NCI-H82 (cell line): ENCODE results near the gene CTNNA3.

Experiments
- DNase-seq: peaks from one replicate; lab custom pipeline; 2025; lab: John Stamatoyannopoulos, UW

Gene CTNNA3

GRCh38 chr10:66819691-66820090 lies 876.3 kb downstream of the CTNNA3 start:
- no peak for DNase-seq

GRCh38 chr10:66813122-66813521 lies 882.9 kb downstream of the CTNNA3 start:
- no peak for DNase-seq

- no peak for DNase-seq
These were observed 884.8 kb downstream of the CTNNA3 start for GRCh38 chr10:66811211-66811610.

- no peak for DNase-seq
These were observed 886.6 kb downstream of the CTNNA3 start for GRCh38 chr10:66809402-66809801.

GRCh38 chr10:66805612-66806011 lies 890.4 kb downstream of the CTNNA3 start:
- DNase-seq = no peak

GRCh38 chr10:66804962-66805361 lies 891.0 kb downstream of the CTNNA3 start:
- no peak for DNase-seq

GRCh38 chr10:66803174-66803573 lies 892.8 kb downstream of the CTNNA3 start:
- DNase-seq = no peak

- DNase-seq = no peak
These were observed 896.5 kb downstream of the CTNNA3 start for GRCh38 chr10:66799474-66799873.

- DNase-seq = no peak
These were observed 900.1 kb downstream of the CTNNA3 start for GRCh38 chr10:66795866-66796265.

- no peak for DNase-seq
These were observed 903.6 kb downstream of the CTNNA3 start for GRCh38 chr10:66792441-66792840.

- no peak for DNase-seq
These were observed 907.6 kb downstream of the CTNNA3 start for GRCh38 chr10:66788178-66788987.

- DNase-seq = no peak
These were observed 909.3 kb downstream of the CTNNA3 start for GRCh38 chr10:66786709-66787108.

- DNase-seq = no peak
These were observed 911.2 kb downstream of the CTNNA3 start for GRCh38 chr10:66784770-66785169.

- DNase-seq = no peak
These were observed 912.7 kb downstream of the CTNNA3 start for GRCh38 chr10:66783316-66783715.

- no peak for DNase-seq
These were observed 913.2 kb downstream of the CTNNA3 start for GRCh38 chr10:66782776-66783175.

GRCh38 chr10:66782144-66782543 lies 913.9 kb downstream of the CTNNA3 start:
- DNase-seq = no peak

GRCh38 chr10:66780796-66781195 lies 915.2 kb downstream of the CTNNA3 start:
- no peak for DNase-seq

- DNase-seq = no peak
These were observed 917.6 kb downstream of the CTNNA3 start for GRCh38 chr10:66778351-66778750.

GRCh38 chr10:66777665-66778064 lies 918.3 kb downstream of the CTNNA3 start:
- no peak for DNase-seq

- DNase-seq = no peak
These were observed 922.5 kb downstream of the CTNNA3 start for GRCh38 chr10:66773472-66773817.

- no peak for DNase-seq
These were observed 923.2 kb downstream of the CTNNA3 start for GRCh38 chr10:66772548-66773471.

- DNase-seq = no peak
These were observed 928.3 kb downstream of the CTNNA3 start for GRCh38 chr10:66767707-66768106.

GRCh38 chr10:66762218-66762729 lies 933.7 kb downstream of the CTNNA3 start:
- DNase-seq = no peak
